HEK293 (cell line): ENCODE measurements around the gene SPINK2.

Source experiments
- CTCF ChIA-PET: fragments of 350-600 bp; formaldehyde crosslinking; extraction: SDS; loops from one replicate; lab custom pipeline; 2021; ENCODE audit warnings: antibody characterized with exemption; lab: Yijun Ruan, JAX
- POLR2A ChIA-PET: fragments of 300-600 bp; formaldehyde crosslinking; extraction: SDS; loops from one replicate; lab custom pipeline; 2020; ENCODE audit warnings: antibody characterized with exemption, inconsistent platforms; lab: Yijun Ruan, JAX
- H3K27ac ChIP-seq: fragments of 200-500 bp; sonication (Bioruptor generic); 2 replicates; pipeline ENCODE4 v1.5.1; 2014; ENCODE audit warnings: low read depth, low read length, control low read depth, inconsistent platforms; ENCODE audit errors: extremely low read depth
- H3K36me3 ChIP-seq, 2 experiments: fragments of 200-500 bp in 1 of 2; sonication (Bioruptor generic) in 1 of 2; 1 replicate in 1 of 2; 2 replicates in 1 of 2; pipeline ENCODE4 v1.5.1; 2014 to 2017; ENCODE audit warnings: inconsistent platforms in 2 of 2, low read length in 2 of 2; ENCODE audit not compliant: control insufficient read depth in 2 of 2, insufficient read depth in 1 of 2
- H3K4me1 ChIP-seq: fragments of 200-500 bp; sonication (Bioruptor generic); 2 replicates; pipeline ENCODE4 v1.5.1; 2014; ENCODE audit warnings: mild to moderate bottlenecking, low read length, inconsistent platforms; ENCODE audit not compliant: control insufficient read depth, insufficient read depth
- H3K4me3 ChIP-seq: 2 replicates; pipeline ENCODE4 v1.5.1; 2011; ENCODE audit warnings: low read depth, mild to moderate bottlenecking, control low read depth, low read length, moderate library complexity
- H3K9me3 ChIP-seq: fragments of 200-500 bp; sonication (Bioruptor generic); 2 replicates; pipeline ENCODE4 v1.5.1; 2014; ENCODE audit warnings: low read depth, low read length, inconsistent platforms; ENCODE audit not compliant: control insufficient read depth, insufficient read depth
- ATF2 ChIP-seq: fragments of 450-650 bp; formaldehyde crosslinking; IDR thresholded peaks from 2 replicates; pipeline ENCODE4 v1.5.1; 2016; ENCODE audit warnings: missing biosample characterization, missing genetic modification characterization, low read depth
- IKZF3 ChIP-seq: fragments of 450-650 bp; IDR thresholded peaks from 2 replicates; pipeline ENCODE4 v1.5.0; 2018; ENCODE audit warnings: missing biosample characterization, mild to moderate bottlenecking, missing genetic modification characterization, moderate library complexity
- INSM2 ChIP-seq: fragments of 450-650 bp; formaldehyde crosslinking; IDR thresholded peaks from 2 replicates; pipeline ENCODE4 v1.5.1; 2016; ENCODE audit warnings: missing biosample characterization, missing genetic modification characterization
- KLF10 ChIP-seq: fragments of 450-650 bp; IDR thresholded peaks from 2 replicates; pipeline ENCODE4 v1.5.1; 2018; ENCODE audit warnings: missing biosample characterization, mild to moderate bottlenecking, missing genetic modification characterization
- OSR2 ChIP-seq: fragments of 450-650 bp; formaldehyde crosslinking; IDR thresholded peaks from 2 replicates; pipeline ENCODE4 v1.5.1; 2016; ENCODE audit warnings: missing biosample characterization, missing genetic modification characterization
- REPIN1 ChIP-seq: fragments of 450-650 bp; formaldehyde crosslinking; IDR thresholded peaks from 2 replicates; pipeline ENCODE4 v1.5.1; 2017; ENCODE audit warnings: missing biosample characterization, missing genetic modification characterization, low read depth
- TSHZ1 ChIP-seq: fragments of 450-650 bp; formaldehyde crosslinking; IDR thresholded peaks from 2 replicates; pipeline ENCODE4 v1.5.1; 2016; ENCODE audit warnings: missing biosample characterization, missing genetic modification characterization, borderline replicate concordance
- ZNF174 ChIP-seq: fragments of 450-650 bp; formaldehyde crosslinking; IDR thresholded peaks from 2 replicates; pipeline ENCODE4 v1.5.0; 2017; ENCODE audit warnings: missing biosample characterization, mild to moderate bottlenecking, missing genetic modification characterization
- ZNF24 ChIP-seq: fragments of 450-650 bp; formaldehyde crosslinking; IDR thresholded peaks from 2 replicates; pipeline ENCODE4 v1.5.1; 2016; ENCODE audit warnings: missing biosample characterization, missing genetic modification characterization
- ZNF248 ChIP-seq: fragments of 450-650 bp; formaldehyde crosslinking; IDR thresholded peaks from 2 replicates; pipeline ENCODE4 v1.5.1; 2017; ENCODE audit warnings: missing biosample characterization, missing genetic modification characterization
- ZNF280D ChIP-seq: fragments of 450-650 bp; formaldehyde crosslinking; IDR thresholded peaks from 2 replicates; pipeline ENCODE4 v1.5.1; 2016; ENCODE audit warnings: missing biosample characterization, missing genetic modification characterization
- ZNF335 ChIP-seq: fragments of 450-650 bp; formaldehyde crosslinking; conservative IDR thresholded peaks from 2 replicates; pipeline ENCODE4 v1.5.1; 2016; ENCODE audit warnings: missing biosample characterization, missing genetic modification characterization
- ZNF654 ChIP-seq: fragments of 450-650 bp; formaldehyde crosslinking; IDR thresholded peaks from 2 replicates; pipeline ENCODE4 v1.5.1; 2016; ENCODE audit warnings: low read depth, missing biosample characterization, missing genetic modification characterization
- ZNF791 ChIP-seq: fragments of 450-650 bp; formaldehyde crosslinking; IDR thresholded peaks from 2 replicates; pipeline ENCODE4 v1.5.1; 2016; ENCODE audit warnings: missing biosample characterization, missing genetic modification characterization
- ZSCAN30 ChIP-seq: fragments of 450-650 bp; IDR thresholded peaks from 2 replicates; pipeline ENCODE4 v1.5.1; 2018; ENCODE audit warnings: missing biosample characterization, mild to moderate bottlenecking, missing genetic modification characterization, moderate library complexity
- TF ChIP-seq, protein P1 (sequence below): fragments of 450-650 bp; formaldehyde crosslinking; IDR thresholded peaks from 2 replicates; pipeline ENCODE4 v1.5.1; 2017; ENCODE audit warnings: missing biosample characterization, missing genetic modification characterization
- TF ChIP-seq, protein P2 (sequence below): fragments of 450-650 bp; formaldehyde crosslinking; IDR thresholded peaks from 2 replicates; pipeline ENCODE4 v1.5.1; 2016; ENCODE audit warnings: missing biosample characterization, missing genetic modification characterization
- TF ChIP-seq, protein P3 (sequence below): fragments of 450-650 bp; formaldehyde crosslinking; IDR thresholded peaks from 2 replicates; pipeline ENCODE4 v1.5.1; 2017; ENCODE audit warnings: missing biosample characterization, mild to moderate bottlenecking, missing genetic modification characterization, moderate library complexity

SPINK2 gene

DNA sequence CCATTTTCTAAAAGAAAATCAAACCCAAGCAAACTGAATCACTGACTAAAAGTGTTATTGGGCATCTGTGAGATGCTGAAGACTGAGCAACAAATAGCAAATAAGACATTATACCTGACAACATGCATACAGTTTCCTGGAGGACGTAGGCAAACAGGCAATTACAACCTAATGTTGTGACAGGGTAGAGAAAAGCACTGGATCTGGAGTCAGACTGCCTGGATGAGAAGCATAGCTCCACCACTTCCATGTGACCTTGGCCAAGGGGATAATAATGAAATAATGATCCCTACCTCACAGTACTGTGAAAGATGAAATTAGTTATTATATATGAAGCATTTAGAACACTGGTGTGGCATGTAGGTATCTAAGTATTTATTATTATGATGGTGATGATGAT, 2.7 kb downstream of the SPINK2 start (continued):
- TF ChIP-seq, protein P1, sequence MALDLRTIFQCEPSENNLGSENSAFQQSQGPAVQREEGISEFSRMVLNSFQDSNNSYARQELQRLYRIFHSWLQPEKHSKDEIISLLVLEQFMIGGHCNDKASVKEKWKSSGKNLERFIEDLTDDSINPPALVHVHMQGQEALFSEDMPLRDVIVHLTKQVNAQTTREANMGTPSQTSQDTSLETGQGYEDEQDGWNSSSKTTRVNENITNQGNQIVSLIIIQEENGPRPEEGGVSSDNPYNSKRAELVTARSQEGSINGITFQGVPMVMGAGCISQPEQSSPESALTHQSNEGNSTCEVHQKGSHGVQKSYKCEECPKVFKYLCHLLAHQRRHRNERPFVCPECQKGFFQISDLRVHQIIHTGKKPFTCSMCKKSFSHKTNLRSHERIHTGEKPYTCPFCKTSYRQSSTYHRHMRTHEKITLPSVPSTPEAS (tag by site-specific recombination): no peak
- TF ChIP-seq, all 188 proteins: peak for 0

GRCh38 chr4:56817840-56818491, 3.5 kb downstream of the SPINK2 start:
- no peaks in the 10 kb centered on the region for H3K9me3 ChIP-seq
- no peaks in the 10 kb centered on the region for H3K36me3 ChIP-seq
- ChIA-PET CTCF (no interaction called here), POLR2A (no interaction called here)
- no peak overlapping the region for H3K4me3 ChIP-seq
- H3K27ac ChIP-seq: no peak overlapping the region
- H3K4me1 ChIP-seq: no peaks in the 10 kb centered on the region
- TF ChIP-seq ZNF248 (tag by site-specific recombination) (no peak), ZNF791 (tag by site-specific recombination) (no peak), ZNF335 (tag by site-specific recombination) (no peak), ZNF174 (tag by site-specific recombination) (no peak), ZNF280D (tag by site-specific recombination) (no peak), KLF10 (tag by site-specific recombination) (no peak), TSHZ1 (tag by site-specific recombination) (no peak), REPIN1 (tag by site-specific recombination) (no peak), ZNF654 (tag by site-specific recombination) (no peak), ATF2 (tag by site-specific recombination) (no peak)
- TF ChIP-seq, protein P2, sequence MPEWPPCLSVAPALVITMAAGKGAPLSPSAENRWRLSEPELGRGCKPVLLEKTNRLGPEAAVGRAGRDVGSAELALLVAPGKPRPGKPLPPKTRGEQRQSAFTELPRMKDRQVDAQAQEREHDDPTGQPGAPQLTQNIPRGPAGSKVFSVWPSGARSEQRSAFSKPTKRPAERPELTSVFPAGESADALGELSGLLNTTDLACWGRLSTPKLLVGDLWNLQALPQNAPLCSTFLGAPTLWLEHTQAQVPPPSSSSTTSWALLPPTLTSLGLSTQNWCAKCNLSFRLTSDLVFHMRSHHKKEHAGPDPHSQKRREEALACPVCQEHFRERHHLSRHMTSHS: no peak

GRCh38 chr4:56806666-56807065, 14.8 kb downstream of the SPINK2 start:
- no peaks in the 10 kb centered on the region for H3K36me3 ChIP-seq
- CTCF ChIA-PET: interaction anchor here (0.6 kb wide), 1 partner anchor 225 kb away, joined by 4 read pairs; no protein-coding TSS in a partner anchor
- H3K4me1 ChIP-seq: no peaks in the 10 kb centered on the region
- no peaks in the 10 kb centered on the region for H3K9me3 ChIP-seq
- POLR2A ChIA-PET: no interaction called here
- H3K27ac ChIP-seq: no peak overlapping the region
- H3K4me3 ChIP-seq: no peak overlapping the region
- TF ChIP-seq ZNF654 (tag by site-specific recombination) (no peak), ZSCAN30 (tag by site-specific recombination) (no peak), ZNF24 (no peak), ZNF335 (tag by site-specific recombination) (no peak), OSR2 (tag by site-specific recombination) (no peak), INSM2 (tag by site-specific recombination) (no peak), IKZF3 (tag by site-specific recombination) (no peak)
- TF ChIP-seq, protein P3, sequence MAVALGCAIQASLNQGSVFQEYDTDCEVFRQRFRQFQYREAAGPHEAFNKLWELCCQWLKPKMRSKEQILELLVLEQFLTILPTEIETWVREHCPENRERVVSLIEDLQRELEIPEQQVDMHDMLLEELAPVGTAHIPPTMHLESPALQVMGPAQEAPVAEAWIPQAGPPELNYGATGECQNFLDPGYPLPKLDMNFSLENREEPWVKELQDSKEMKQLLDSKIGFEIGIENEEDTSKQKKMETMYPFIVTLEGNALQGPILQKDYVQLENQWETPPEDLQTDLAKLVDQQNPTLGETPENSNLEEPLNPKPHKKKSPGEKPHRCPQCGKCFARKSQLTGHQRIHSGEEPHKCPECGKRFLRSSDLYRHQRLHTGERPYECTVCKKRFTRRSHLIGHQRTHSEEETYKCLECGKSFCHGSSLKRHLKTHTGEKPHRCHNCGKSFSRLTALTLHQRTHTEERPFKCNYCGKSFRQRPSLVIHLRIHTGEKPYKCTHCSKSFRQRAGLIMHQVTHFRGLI (tag by site-specific recombination): no peak
